ENCODE data around the gene ELANE.
"Not testable (repeated sequence)": the region's sequence is repeated elsewhere in the genome, so short reads cannot be mapped to it uniquely, and the experiment has no call there.

DNA sequence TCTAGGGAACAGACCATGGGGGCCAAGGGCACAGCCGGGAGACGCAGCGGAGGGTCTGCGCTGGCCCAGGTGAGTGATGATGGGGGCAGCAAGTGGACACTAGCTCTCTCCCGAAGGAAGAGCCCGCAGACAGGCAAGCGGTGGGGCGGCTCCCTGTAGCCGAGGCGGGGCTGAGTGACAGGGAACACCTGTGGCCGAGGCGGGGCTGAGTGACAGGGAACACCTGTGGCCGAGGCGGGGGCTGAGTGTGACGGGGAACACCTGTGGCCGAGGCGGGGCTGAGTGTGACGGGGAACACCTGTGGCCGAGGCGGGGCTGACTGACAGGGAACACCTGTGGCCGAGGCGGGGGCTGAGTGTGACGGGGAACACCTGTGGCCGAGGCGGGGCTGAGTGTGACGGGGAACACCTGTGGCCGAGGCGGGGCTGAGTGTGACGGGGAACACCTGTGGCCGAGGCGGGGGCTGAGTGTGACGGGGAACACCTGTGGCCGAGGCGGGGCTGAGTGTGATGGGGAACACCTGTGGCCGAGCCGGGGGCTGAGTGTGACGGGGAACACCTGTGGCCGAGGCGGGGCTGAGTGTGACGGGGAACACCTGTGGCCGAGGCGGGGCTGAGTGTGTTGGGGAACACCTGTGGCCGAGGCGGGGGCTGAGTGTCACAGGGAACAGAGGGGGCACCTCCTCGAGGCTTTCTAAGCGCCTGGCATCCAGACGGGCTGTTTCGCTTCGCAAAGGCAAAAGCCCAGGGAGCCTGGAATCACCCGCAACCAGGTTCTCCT is 39.5 kb downstream of the ELANE start:
- TF ChIP-seq, protein P1, sequence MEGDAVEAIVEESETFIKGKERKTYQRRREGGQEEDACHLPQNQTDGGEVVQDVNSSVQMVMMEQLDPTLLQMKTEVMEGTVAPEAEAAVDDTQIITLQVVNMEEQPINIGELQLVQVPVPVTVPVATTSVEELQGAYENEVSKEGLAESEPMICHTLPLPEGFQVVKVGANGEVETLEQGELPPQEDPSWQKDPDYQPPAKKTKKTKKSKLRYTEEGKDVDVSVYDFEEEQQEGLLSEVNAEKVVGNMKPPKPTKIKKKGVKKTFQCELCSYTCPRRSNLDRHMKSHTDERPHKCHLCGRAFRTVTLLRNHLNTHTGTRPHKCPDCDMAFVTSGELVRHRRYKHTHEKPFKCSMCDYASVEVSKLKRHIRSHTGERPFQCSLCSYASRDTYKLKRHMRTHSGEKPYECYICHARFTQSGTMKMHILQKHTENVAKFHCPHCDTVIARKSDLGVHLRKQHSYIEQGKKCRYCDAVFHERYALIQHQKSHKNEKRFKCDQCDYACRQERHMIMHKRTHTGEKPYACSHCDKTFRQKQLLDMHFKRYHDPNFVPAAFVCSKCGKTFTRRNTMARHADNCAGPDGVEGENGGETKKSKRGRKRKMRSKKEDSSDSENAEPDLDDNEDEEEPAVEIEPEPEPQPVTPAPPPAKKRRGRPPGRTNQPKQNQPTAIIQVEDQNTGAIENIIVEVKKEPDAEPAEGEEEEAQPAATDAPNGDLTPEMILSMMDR (IDR thresholded peaks at IDR 0.05), result not testable (repeated sequence)
- TF ChIP-seq ZFX (IDR thresholded peaks at IDR 0.05; ENCODE audit: borderline replicate concordance), result not testable (repeated sequence)

Data from 22Rv1 (cell line).